ENCODE data around the gene COMMD3.

DNA sequence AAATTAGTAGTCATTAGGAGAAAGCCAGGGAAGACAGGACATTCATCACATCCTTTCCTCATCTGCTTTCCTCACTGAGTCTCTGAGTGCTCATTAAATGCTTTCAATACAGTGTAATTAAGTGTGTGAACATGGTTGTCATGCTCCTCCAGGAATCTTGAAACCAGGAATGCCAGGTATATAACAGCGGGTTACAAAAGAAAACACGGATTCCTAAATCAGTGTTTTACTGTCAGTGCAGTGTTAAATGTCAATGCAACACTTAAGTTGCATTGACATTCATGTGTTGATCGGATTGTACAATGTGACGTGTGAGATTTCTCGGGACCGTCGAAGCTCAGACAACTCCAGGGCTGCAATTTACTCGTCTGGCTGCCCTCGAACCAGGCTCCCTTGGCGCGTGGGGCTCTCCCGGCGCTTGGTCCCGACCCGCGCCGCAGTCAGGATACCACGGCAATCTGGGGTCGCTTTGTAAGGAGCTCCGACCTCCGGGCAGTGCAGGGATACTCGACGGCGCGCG, 28.7 kb downstream of the COMMD3 start:
- TF ChIP-seq, protein P1, sequence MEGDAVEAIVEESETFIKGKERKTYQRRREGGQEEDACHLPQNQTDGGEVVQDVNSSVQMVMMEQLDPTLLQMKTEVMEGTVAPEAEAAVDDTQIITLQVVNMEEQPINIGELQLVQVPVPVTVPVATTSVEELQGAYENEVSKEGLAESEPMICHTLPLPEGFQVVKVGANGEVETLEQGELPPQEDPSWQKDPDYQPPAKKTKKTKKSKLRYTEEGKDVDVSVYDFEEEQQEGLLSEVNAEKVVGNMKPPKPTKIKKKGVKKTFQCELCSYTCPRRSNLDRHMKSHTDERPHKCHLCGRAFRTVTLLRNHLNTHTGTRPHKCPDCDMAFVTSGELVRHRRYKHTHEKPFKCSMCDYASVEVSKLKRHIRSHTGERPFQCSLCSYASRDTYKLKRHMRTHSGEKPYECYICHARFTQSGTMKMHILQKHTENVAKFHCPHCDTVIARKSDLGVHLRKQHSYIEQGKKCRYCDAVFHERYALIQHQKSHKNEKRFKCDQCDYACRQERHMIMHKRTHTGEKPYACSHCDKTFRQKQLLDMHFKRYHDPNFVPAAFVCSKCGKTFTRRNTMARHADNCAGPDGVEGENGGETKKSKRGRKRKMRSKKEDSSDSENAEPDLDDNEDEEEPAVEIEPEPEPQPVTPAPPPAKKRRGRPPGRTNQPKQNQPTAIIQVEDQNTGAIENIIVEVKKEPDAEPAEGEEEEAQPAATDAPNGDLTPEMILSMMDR (conservative IDR thresholded peaks at IDR 0.05; ENCODE audit: low read depth, low read length): no peak
- TF ChIP-seq POLR2A (IDR thresholded peaks at IDR 0.05; ENCODE audit: low read depth, low read length) (no peak), CEBPB (IDR thresholded peaks at IDR 0.05; ENCODE audit: low read depth, low read length) (no peak), NFE2L2 (IDR thresholded peaks at IDR 0.05; ENCODE audit: low read depth, low read length) (no peak), MAZ (IDR thresholded peaks at IDR 0.05; ENCODE audit: borderline replicate concordance, low read depth, low read length) (no peak), SMC3 (IDR thresholded peaks at IDR 0.05; ENCODE audit: low read depth, low read length) (no peak), CHD1 (IDR thresholded peaks at IDR 0.05; ENCODE audit: low read depth, low read length) (no peak), RAD21 (IDR thresholded peaks at IDR 0.05; ENCODE audit: low read length) (no peak), FOS (IDR thresholded peaks at IDR 0.05; ENCODE audit: low read depth, low read length) (no peak), RFX5 (IDR thresholded peaks at IDR 0.05; ENCODE audit: low read depth, low read length) (no peak), MXI1 (IDR thresholded peaks at IDR 0.05; ENCODE audit: borderline replicate concordance, low read depth, low read length) (no peak), RCOR1 (IDR thresholded peaks at IDR 0.05; ENCODE audit: insufficient replicate concordance, low read length) (no peak)
- TF ChIP-seq, protein P2, sequence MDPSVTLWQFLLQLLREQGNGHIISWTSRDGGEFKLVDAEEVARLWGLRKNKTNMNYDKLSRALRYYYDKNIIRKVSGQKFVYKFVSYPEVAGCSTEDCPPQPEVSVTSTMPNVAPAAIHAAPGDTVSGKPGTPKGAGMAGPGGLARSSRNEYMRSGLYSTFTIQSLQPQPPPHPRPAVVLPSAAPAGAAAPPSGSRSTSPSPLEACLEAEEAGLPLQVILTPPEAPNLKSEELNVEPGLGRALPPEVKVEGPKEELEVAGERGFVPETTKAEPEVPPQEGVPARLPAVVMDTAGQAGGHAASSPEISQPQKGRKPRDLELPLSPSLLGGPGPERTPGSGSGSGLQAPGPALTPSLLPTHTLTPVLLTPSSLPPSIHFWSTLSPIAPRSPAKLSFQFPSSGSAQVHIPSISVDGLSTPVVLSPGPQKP (IDR thresholded peaks at IDR 0.05; ENCODE audit: borderline replicate concordance, low read depth, low read length): no peak
- TF ChIP-seq, protein P3, sequence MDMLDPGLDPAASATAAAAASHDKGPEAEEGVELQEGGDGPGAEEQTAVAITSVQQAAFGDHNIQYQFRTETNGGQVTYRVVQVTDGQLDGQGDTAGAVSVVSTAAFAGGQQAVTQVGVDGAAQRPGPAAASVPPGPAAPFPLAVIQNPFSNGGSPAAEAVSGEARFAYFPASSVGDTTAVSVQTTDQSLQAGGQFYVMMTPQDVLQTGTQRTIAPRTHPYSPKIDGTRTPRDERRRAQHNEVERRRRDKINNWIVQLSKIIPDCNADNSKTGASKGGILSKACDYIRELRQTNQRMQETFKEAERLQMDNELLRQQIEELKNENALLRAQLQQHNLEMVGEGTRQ (IDR thresholded peaks at IDR 0.05; ENCODE audit: low read depth, low read length): no peak
